ENCODE results near the gene KSR2.

- TF ChIP-seq CTCF (IDR thresholded peaks at IDR 0.05): no peak
- TF ChIP-seq POLR2AphosphoS5 (IDR thresholded peaks at IDR 0.05): no peak
- no peak for TF ChIP-seq POLR2A (IDR thresholded peaks at IDR 0.05)
Measured at GRCh38 chr12:117855165-117855564, 113.6 kb downstream of the KSR2 start.
